NCI-H1417 treated with DMSO at 0.1 percent for 48 hours (cell line): Measurements from ENCODE around the gene SEPTIN7.

ENCODE experiments used
- DNase-seq: peaks from one replicate; lab custom pipeline; 2025; lab: John Stamatoyannopoulos, UW

The SEPTIN7 gene

GRCh38 chr7:35839860-35840854, 39.3 kb downstream of the SEPTIN7 start:
- DNase-seq = no peak

- DNase-seq = no peak
Measured at GRCh38 chr7:35846816-35847412, 46.1 kb downstream of the SEPTIN7 start.

- peak; percentile 69 for DNase-seq
Measured at GRCh38 chr7:35848725-35849124, 47.9 kb downstream of the SEPTIN7 start.

- no peak for DNase-seq
Measured at GRCh38 chr7:35849158-35849831, 48.4 kb downstream of the SEPTIN7 start.

- DNase-seq = no peak
Measured at GRCh38 chr7:35849954-35850353, 49.1 kb downstream of the SEPTIN7 start.
